GM23338 (cell line): ENCODE data around the gene NVL.

ENCODE experiments used
- EZH2 ChIP-seq: fragments of 200-600 bp; sonication (generic); IDR thresholded peaks from one replicate; pipeline ENCODE4 v1.8.0; 2017; ENCODE audit warnings: antibody characterized with exemption, mild to moderate bottlenecking, low read depth; ENCODE audit not compliant: unreplicated experiment
- EZH2phosphoT487 ChIP-seq: fragments of 200-600 bp; sonication (generic); IDR thresholded peaks from one replicate; pipeline ENCODE4 v1.8.1; 2018; ENCODE audit warnings: antibody characterized with exemption; ENCODE audit not compliant: unreplicated experiment
- POLR2AphosphoS5 ChIP-seq: IDR thresholded peaks from 2 replicates; pipeline ENCODE4 v1.6.1; 2016; ENCODE audit warnings: antibody characterized with exemption, low read depth
- ZNF114 ChIP-seq: fragments of 250-450 bp; sonication (Bioruptor Pico); IDR thresholded peaks from 2 replicates; pipeline ENCODE4 v1.5.0; 2020; ENCODE audit warnings: mild to moderate bottlenecking, moderate library complexity
- TF ChIP-seq, protein P1 (sequence below), 2 experiments: fragments of 200-600 bp in 1 of 2; sonication (generic) in 1 of 2; conservative IDR thresholded peaks; 2 replicates each; pipeline versions ENCODE4 v1.5.1 to v1.6.1; 2016 to 2017; ENCODE audit warnings: antibody characterized with exemption in 2 of 2, low read depth in 2 of 2, mild to moderate bottlenecking in 2 of 2, moderate library complexity in 1 of 2
- TF ChIP-seq, protein P2 (sequence below): IDR thresholded peaks from one replicate; pipeline ENCODE4 v1.6.1; 2018; ENCODE audit warnings: antibody characterized with exemption; ENCODE audit not compliant: unreplicated experiment

DNA sequence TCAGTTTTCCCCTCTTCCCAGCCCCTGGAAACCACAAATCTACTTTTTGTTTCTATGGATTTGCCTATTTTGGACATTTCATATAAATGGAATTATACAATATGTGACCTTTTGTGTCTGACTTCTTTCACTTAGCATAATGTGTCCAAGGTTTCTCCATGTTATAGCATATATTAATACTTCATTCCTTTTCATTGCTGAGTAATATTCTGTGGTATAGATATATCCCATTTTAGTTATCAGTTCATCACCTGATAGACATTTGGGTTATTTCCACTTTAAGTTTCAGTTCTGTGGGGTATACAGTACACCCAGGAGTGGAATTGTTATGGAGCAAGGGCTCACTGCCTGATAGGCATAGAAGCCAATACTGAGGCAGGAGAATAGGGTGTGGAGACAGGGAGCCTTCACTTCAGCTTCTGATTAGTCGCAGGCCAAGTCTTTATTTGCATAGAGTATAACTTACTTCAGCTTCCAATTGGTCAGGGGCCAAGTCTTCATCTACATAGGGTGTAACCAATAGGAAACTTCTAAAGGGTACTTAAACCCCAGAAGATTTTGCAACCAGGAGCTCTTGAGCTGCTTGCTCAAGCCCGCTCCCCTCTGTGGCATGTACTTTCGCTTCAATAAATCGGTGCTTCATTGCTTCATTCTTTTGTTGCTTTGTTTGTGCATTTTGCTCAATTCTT lies 8.3 kb upstream of the NVL start:
- TF ChIP-seq POLR2AphosphoS5 (no peak), EZH2 (no peak), EZH2phosphoT487 (no peak), ZNF114 (CRISPR knock-in tag) (no peak)
- TF ChIP-seq, protein P1, sequence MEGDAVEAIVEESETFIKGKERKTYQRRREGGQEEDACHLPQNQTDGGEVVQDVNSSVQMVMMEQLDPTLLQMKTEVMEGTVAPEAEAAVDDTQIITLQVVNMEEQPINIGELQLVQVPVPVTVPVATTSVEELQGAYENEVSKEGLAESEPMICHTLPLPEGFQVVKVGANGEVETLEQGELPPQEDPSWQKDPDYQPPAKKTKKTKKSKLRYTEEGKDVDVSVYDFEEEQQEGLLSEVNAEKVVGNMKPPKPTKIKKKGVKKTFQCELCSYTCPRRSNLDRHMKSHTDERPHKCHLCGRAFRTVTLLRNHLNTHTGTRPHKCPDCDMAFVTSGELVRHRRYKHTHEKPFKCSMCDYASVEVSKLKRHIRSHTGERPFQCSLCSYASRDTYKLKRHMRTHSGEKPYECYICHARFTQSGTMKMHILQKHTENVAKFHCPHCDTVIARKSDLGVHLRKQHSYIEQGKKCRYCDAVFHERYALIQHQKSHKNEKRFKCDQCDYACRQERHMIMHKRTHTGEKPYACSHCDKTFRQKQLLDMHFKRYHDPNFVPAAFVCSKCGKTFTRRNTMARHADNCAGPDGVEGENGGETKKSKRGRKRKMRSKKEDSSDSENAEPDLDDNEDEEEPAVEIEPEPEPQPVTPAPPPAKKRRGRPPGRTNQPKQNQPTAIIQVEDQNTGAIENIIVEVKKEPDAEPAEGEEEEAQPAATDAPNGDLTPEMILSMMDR (conservative IDR thresholded peaks at IDR 0.05; ENCODE audit: low read depth in 2 of 2): no peak
- TF ChIP-seq, protein P2, sequence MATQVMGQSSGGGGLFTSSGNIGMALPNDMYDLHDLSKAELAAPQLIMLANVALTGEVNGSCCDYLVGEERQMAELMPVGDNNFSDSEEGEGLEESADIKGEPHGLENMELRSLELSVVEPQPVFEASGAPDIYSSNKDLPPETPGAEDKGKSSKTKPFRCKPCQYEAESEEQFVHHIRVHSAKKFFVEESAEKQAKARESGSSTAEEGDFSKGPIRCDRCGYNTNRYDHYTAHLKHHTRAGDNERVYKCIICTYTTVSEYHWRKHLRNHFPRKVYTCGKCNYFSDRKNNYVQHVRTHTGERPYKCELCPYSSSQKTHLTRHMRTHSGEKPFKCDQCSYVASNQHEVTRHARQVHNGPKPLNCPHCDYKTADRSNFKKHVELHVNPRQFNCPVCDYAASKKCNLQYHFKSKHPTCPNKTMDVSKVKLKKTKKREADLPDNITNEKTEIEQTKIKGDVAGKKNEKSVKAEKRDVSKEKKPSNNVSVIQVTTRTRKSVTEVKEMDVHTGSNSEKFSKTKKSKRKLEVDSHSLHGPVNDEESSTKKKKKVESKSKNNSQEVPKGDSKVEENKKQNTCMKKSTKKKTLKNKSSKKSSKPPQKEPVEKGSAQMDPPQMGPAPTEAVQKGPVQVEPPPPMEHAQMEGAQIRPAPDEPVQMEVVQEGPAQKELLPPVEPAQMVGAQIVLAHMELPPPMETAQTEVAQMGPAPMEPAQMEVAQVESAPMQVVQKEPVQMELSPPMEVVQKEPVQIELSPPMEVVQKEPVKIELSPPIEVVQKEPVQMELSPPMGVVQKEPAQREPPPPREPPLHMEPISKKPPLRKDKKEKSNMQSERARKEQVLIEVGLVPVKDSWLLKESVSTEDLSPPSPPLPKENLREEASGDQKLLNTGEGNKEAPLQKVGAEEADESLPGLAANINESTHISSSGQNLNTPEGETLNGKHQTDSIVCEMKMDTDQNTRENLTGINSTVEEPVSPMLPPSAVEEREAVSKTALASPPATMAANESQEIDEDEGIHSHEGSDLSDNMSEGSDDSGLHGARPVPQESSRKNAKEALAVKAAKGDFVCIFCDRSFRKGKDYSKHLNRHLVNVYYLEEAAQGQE: no peak
